K562 (cell line): ENCODE measurements around the gene DTNBP1. TPM values are rescaled to one million over a fixed set of nuclear protein-coding genes. Genes with fewer than 3 reads are reported as not detected.

Experiments
- ATAC-seq: fragments of 200-7000 bp; cut with Tn5 transposase; 3 replicates; pipeline ENCODE4 v1.9.1; 2020; ENCODE audit warnings: moderate library complexity
- BruUV-seq: library from RNA; stranded (reverse); fragments of 400-500 nt; replicated peaks from 2 replicates; lab custom pipeline; 2021; lab: Mats Ljungman, UMichigan
- CTCF ChIA-PET: fragments of 300-600 bp; formaldehyde crosslinking; extraction: SDS; loops from one replicate; lab custom pipeline; 2021; ENCODE audit warnings: low intra/inter-chr PET ratio; lab: Yijun Ruan, JAX
- POLR2A ChIA-PET: fragments of 300-600, 350-650 bp; sonication (Branson Sonifier 250); formaldehyde crosslinking; extraction: SDS; loops from one replicate; lab custom pipeline; 2021; ENCODE audit warnings: antibody characterized with exemption, inconsistent platforms; lab: Yijun Ruan, JAX
- DNase-seq, 4 experiments: peaks; one replicate each; pipeline versions ENCODE4 v3.0.0 to v3.0.0-alpha.2; 2011 to 2018; ENCODE audit warnings: low spot score in 3 of 4, mixed read lengths in 3 of 4; ENCODE audit errors: extremely low read depth in 1 of 4
- FAIRE-seq: peaks from 2 replicates; lab custom pipeline; 2011; peaks lifted over from hg19 to GRCh38; lab: Jason Lieb, UNC
- H2AFZ ChIP-seq: 2 replicates; pipeline ENCODE4 v1.6.0; 2011; ENCODE audit warnings: low read depth, low read length, control low read depth, inconsistent platforms
- H3K27ac ChIP-seq: fragments of 200-600 bp; 3 replicates; pipeline ENCODE4 v1.8.0; 2011; ENCODE audit warnings: low read depth, mild to moderate bottlenecking, control low read depth, inconsistent platforms, low read length, moderate library complexity, mixed read lengths; ENCODE audit errors: extremely low read depth
- H3K27me3 ChIP-seq, 2 experiments: fragments of 300-600 bp in 1 of 2; 2 replicates in 1 of 2; 3 replicates in 1 of 2; pipeline versions ENCODE4 v1.6.0 to v1.8.0; 2011; ENCODE audit warnings: inconsistent platforms in 2 of 2, low read length in 2 of 2, mild to moderate bottlenecking in 1 of 2, mixed read lengths in 1 of 2, moderate library complexity in 1 of 2; ENCODE audit not compliant: control insufficient read depth in 2 of 2, insufficient read depth in 2 of 2
- H3K36me3 ChIP-seq: fragments of 300-600 bp; 3 replicates; pipeline ENCODE4 v1.8.0; 2011; ENCODE audit warnings: mild to moderate bottlenecking, low read length, inconsistent platforms; ENCODE audit not compliant: control insufficient read depth, insufficient read depth
- H3K4me1 ChIP-seq, 2 experiments: fragments of 200-600 bp in 1 of 2; replicated peaks in 1 of 2; 2 replicates in 1 of 2; 3 replicates in 1 of 2; pipeline versions ENCODE4 v1.5.1 to v1.8.0; 2011; ENCODE audit warnings: inconsistent platforms in 2 of 2, low read length in 2 of 2, mild to moderate bottlenecking in 1 of 2, mixed read lengths in 1 of 2, moderate library complexity in 1 of 2; ENCODE audit not compliant: control insufficient read depth in 2 of 2, insufficient read depth in 2 of 2
- H3K4me2 ChIP-seq: 2 replicates; pipeline ENCODE4 v1.6.1; 2011; ENCODE audit warnings: low read length, control low read depth, inconsistent platforms, mixed read lengths; ENCODE audit not compliant: insufficient read depth
- H3K4me3 ChIP-seq: fragments of 200-600 bp; sonication (generic), shearing (Covaris generic); 2 replicates; pipeline ENCODE4 v1.5.1; 2016; ENCODE audit warnings: control low read depth, inconsistent platforms
- H3K79me2 ChIP-seq: fragments of 200-600 bp; 3 replicates; pipeline ENCODE4 v1.8.0; 2011; ENCODE audit warnings: low read length, inconsistent platforms; ENCODE audit not compliant: control insufficient read depth, insufficient read depth
- H3K9ac ChIP-seq, 2 experiments: 2 replicates each; pipeline versions ENCODE4 v1.6.0 to v1.6.1; 2011; ENCODE audit warnings: low read depth in 2 of 2, low read length in 2 of 2, control low read depth in 1 of 2, inconsistent platforms in 1 of 2, mild to moderate bottlenecking in 1 of 2, mixed read lengths in 1 of 2; ENCODE audit not compliant: insufficient read depth in 1 of 2
- H3K9me1 ChIP-seq: one replicate; pipeline ENCODE4 v1.6.0; 2011; ENCODE audit warnings: inconsistent platforms, mild to moderate bottlenecking, low read length, moderate library complexity; ENCODE audit not compliant: control insufficient read depth, insufficient read depth
- H3K9me3 ChIP-seq: replicated peaks from 2 replicates; pipeline ENCODE4 v1.5.1; 2011; ENCODE audit warnings: low read depth, low read length, inconsistent platforms; ENCODE audit not compliant: control insufficient read depth, insufficient read depth
- H4K20me1 ChIP-seq: replicated peaks from 2 replicates; pipeline ENCODE4 v1.6.1; 2011; ENCODE audit warnings: low read length, inconsistent platforms, mixed read lengths; ENCODE audit not compliant: control insufficient read depth, insufficient read depth
- CEBPB ChIP-seq: fragments of 450-650 bp; IDR thresholded peaks from 2 replicates; pipeline ENCODE4 v1.6.1; 2016; ENCODE audit warnings: missing genetic modification characterization, missing compliant biosample characterization
- FOXJ3 ChIP-seq: sonication (generic); formaldehyde crosslinking; IDR thresholded peaks from 2 replicates; pipeline ENCODE4 v1.4.0; 2020; ENCODE audit warnings: mild to moderate bottlenecking, missing genetic modification reagents
- ID3 ChIP-seq, 2 experiments: fragments of 250-450 bp in 1 of 2; fragments of 450-650 bp in 1 of 2; sonication (Bioruptor Pico) in 1 of 2; IDR thresholded peaks; 2 replicates each; pipeline versions ENCODE4 v1.6.1 to v1.8.0; 2016 to 2021; ENCODE audit warnings: mild to moderate bottlenecking in 2 of 2, moderate library complexity in 2 of 2, missing compliant biosample characterization in 1 of 2, missing genetic modification characterization in 1 of 2
- PYGO2 ChIP-seq: fragments of 450-650 bp; IDR thresholded peaks from 2 replicates; pipeline ENCODE4 v1.6.1; 2016; ENCODE audit warnings: mild to moderate bottlenecking, missing genetic modification characterization, moderate library complexity, missing compliant biosample characterization
- STAT6 ChIP-seq: sonication (generic); formaldehyde crosslinking; IDR thresholded peaks from 2 replicates; pipeline ENCODE4 v1.8.1; 2023; ENCODE audit warnings: mild to moderate bottlenecking, missing genetic modification reagents
- USF2 ChIP-seq: sonication (generic); formaldehyde crosslinking; IDR thresholded peaks from 2 replicates; pipeline ENCODE4 v1.5.0; 2020; ENCODE audit warnings: missing genetic modification reagents
- WHSC1 ChIP-seq: IDR thresholded peaks from one replicate; pipeline ENCODE4 v1.6.1; 2012; ENCODE audit warnings: low read length, control low read depth, inconsistent platforms
- ZNF253 ChIP-seq: fragments of 250-450 bp; sonication (Bioruptor Pico); conservative IDR thresholded peaks from 2 replicates; pipeline ENCODE4 v1.6.1; 2021; ENCODE audit warnings: mild to moderate bottlenecking
- WGBS: fragments of 100-300 bp; shearing (Covaris generic); methylation state at CpG from one replicate; pipeline ENCODE4 v1.1.6; 2016; ENCODE audit warnings: low coverage, mixed read lengths; ENCODE audit not compliant: insufficient coverage; ENCODE audit errors: missing lambda C conversion rate; 5-methylcytosine and 5-hydroxymethylcytosine counted together
- in situ Hi-C: fragments of 300-500 bp; cut with MboI; formaldehyde crosslinking; loops from 4 replicates; pipeline ENCODE4 v1.15.0; 2018; ENCODE audit warnings: inconsistent platforms, mixed read lengths
- intact Hi-C: fragments of 100-400 bp; cut with micrococcal nuclease; formaldehyde crosslinking; loops from 2 replicates; pipeline ENCODE4 v1.14.2; 2022
- polyA plus RNA-seq, 8 experiments: library from polyadenylated mRNA; depleted of rRNA in 4 of 8; stranded (reverse) in 5 of 8; unstranded in 3 of 8; fragments of >200 nt; fragmentation: Nextera tagmentation in 2 of 8; fragmentation: Illumina TruSeq in 1 of 8; extraction: Ambion mirVana in 2 of 8; extraction: Trizol in 1 of 8; gene quantifications; 2 replicates each; pipeline versions ENCODE4 v1.2.1 to v1.2.3, GENCODE V29; 2011 to 2014; ENCODE audit warnings: inconsistent platforms in 1 of 8, missing spikeins in 1 of 8
- total RNA-seq, 7 experiments: library from RNA; depleted of rRNA in 6 of 7; stranded (reverse); fragments of >200 nt in 6 of 7; fragmentation: Illumina TruSeq in 2 of 7; extraction: Trizol in 2 of 7; gene quantifications; 2 replicates each; pipeline versions ENCODE4 v1.2.1 to v1.2.3, GENCODE V29; 2011 to 2021; ENCODE audit warnings: low replicate concordance in 1 of 7

DTNBP1 gene
- total and polyA plus RNA-seq, 9 of the 15 experiments (the other 6 are each of a cell fraction or from before 2014, with no cell fraction given): 16.7 to 54.5 (median 21.4) TPM

GRCh38 chr6:15483060-15483459, 179.8 kb downstream of the DTNBP1 start:
- intact Hi-C loops: loop anchor here (5.0 kb wide), 1 partner anchor 236 kb away; the partner anchor contains the start of gene JARID2

GRCh38 chr6:15481390-15482291, 181.2 kb downstream of the DTNBP1 start:
- ChIA-PET POLR2A (interaction anchor here (1.3 kb wide), 1 partner anchor 11 kb away, joined by 9 read pairs; no protein-coding TSS in a partner anchor), CTCF (no interaction called here)
- Histone ChIP-seq H3K9me3 (no peaks in the 10 kb centered on the region), H3K36me3 (peaks cover 2% of the 10 kb centered on the region; the same call in 1 of the 3 replicates), H2AFZ (no peak overlapping the region), H3K79me2 (peaks cover 30% of the 10 kb centered on the region), H3K27ac (no peak overlapping the region), H3K9me1 (no peaks in the 10 kb centered on the region), H3K9ac (no peak overlapping the region), H3K4me2 (peak overlapping the region; percentile 1; the same call in 1 of the 2 replicates), H4K20me1 (peaks cover 8% of the 10 kb centered on the region; the same call in 1 of the 2 replicates), H3K4me3 (no peak overlapping the region), H3K4me1 (peaks cover 3 to 14% of the 10 kb centered on the region in 2 experiments; a peak in 3 of 5 replicates), H3K27me3 (no peaks in the 10 kb centered on the region)
- FAIRE-seq: peak; percentile 96
- ATAC-seq: peak; percentile 97
- 11% methylated on average over 10 of the region's 10 CpGs for WGBS
- peak; percentile 82 to 90 (median 87) for DNase-seq
- in situ Hi-C loops: no loop called here
- BruUV-seq: no TSS peak
- intact Hi-C loops: loop anchor here (5.0 kb wide), 1 partner anchor 234 kb away; the partner anchor contains the start of gene JARID2
- TF ChIP-seq WHSC1 (no peak), ID3 (CRISPR knock-in tag; IDR thresholded peaks at IDR 0.05) (no peak), ID3 (tag; IDR thresholded peaks at IDR 0.05) (no peak), USF2 (peak; percentile 48; the same call in 1 of the 2 replicates), FOXJ3 (CRISPR knock-in tag) (no peak), PYGO2 (tag) (no peak), STAT6 (CRISPR knock-in tag) (no peak)

More at GRCh38 chr6:15483060-15483459, 179.8 kb downstream of the DTNBP1 start:
- no peaks in the 10 kb centered on the region for H3K27me3 ChIP-seq
- peaks cover 3 to 14% of the 10 kb centered on the region in 2 experiments; a peak in 3 of 5 replicates for H3K4me1 ChIP-seq
- H2AFZ ChIP-seq: no peak overlapping the region
- H4K20me1 ChIP-seq: peaks cover 8% of the 10 kb centered on the region; the same call in 1 of the 2 replicates
- DNase-seq (no peak), ATAC-seq (no peak), FAIRE-seq (no peak)
- no TSS peak for BruUV-seq
- no peak overlapping the region for H3K27ac ChIP-seq
- peaks cover 30% of the 10 kb centered on the region for H3K79me2 ChIP-seq
- H3K4me3 ChIP-seq: no peak overlapping the region
- 94% methylated on average over 1 of the region's 1 CpG for WGBS
- TF ChIP-seq ZNF253 (no peak), CEBPB (0 out of 2 replicates have a peak, but pooled peaks have one; percentile 27)
- no peak overlapping the region for H3K4me2 ChIP-seq
- no peak overlapping the region for H3K9ac ChIP-seq
- peaks cover 14% of the 10 kb centered on the region; the same call in 2 of the 3 replicates for H3K36me3 ChIP-seq
- no peaks in the 10 kb centered on the region for H3K9me1 ChIP-seq
- H3K9me3 ChIP-seq: no peaks in the 10 kb centered on the region
- ChIA-PET POLR2A (no interaction called here), CTCF (interaction anchor here (0.6 kb wide), 1 partner anchor 42 kb away, joined by 6 read pairs; no protein-coding TSS in a partner anchor)
- in situ Hi-C loops: no loop called here
